HepG2 (cell line): Measurements from ENCODE around the gene KANSL3. TPM values are rescaled to one million over a fixed set of nuclear protein-coding genes. Genes with fewer than 3 reads are reported as not detected.

Experiments
- CBFB ChIP-seq: sonication (generic); formaldehyde crosslinking; IDR thresholded peaks from 2 replicates; pipeline ENCODE4 v1.4.0; 2020; ENCODE audit warnings: missing genetic modification reagents
- CBX5 ChIP-seq: sonication (generic); formaldehyde crosslinking; IDR thresholded peaks from 2 replicates; pipeline ENCODE4 v1.4.0; 2020; ENCODE audit warnings: missing genetic modification reagents, borderline replicate concordance
- GATA4 ChIP-seq: sonication (generic); IDR thresholded peaks from 2 replicates; pipeline ENCODE4 v1.6.1; 2016; ENCODE audit warnings: antibody characterized with exemption, low read depth, borderline replicate concordance
- IKZF1 ChIP-seq: fragments of 450-650 bp; IDR thresholded peaks from 2 replicates; pipeline ENCODE4 v1.7.1; 2016
- KDM1A ChIP-seq: IDR thresholded peaks from 2 replicates; pipeline ENCODE4 v1.6.1; 2016; ENCODE audit warnings: missing compliant biosample characterization
- MYC ChIP-seq: sonication (generic); formaldehyde crosslinking; IDR thresholded peaks from 2 replicates; pipeline ENCODE4 v1.9.0; 2021; ENCODE audit warnings: missing genetic modification reagents, borderline replicate concordance
- NFIC ChIP-seq: IDR thresholded peaks from 2 replicates; pipeline ENCODE4 v1.6.1; 2012; ENCODE audit warnings: mild to moderate bottlenecking, low read length, inconsistent platforms
- PCBP1 ChIP-seq: fragments of 200-400 bp; formaldehyde crosslinking; IDR thresholded peaks from 2 replicates; pipeline ENCODE4 v1.6.1; 2017; ENCODE audit warnings: mild to moderate bottlenecking, low read depth, low read length, borderline replicate concordance
- PCBP2 ChIP-seq: fragments of 200-400 bp; formaldehyde crosslinking; optimal IDR thresholded peaks from 2 replicates; pipeline ENCODE3; 2018; ENCODE audit warnings: low read length, low read depth; ENCODE audit not compliant: poor library complexity, severe bottlenecking
- POGZ ChIP-seq: sonication (generic); formaldehyde crosslinking; IDR thresholded peaks from 2 replicates; pipeline ENCODE4 v1.4.0; 2020; ENCODE audit warnings: mild to moderate bottlenecking, missing genetic modification reagents
- SAP130 ChIP-seq: IDR thresholded peaks from 2 replicates; pipeline ENCODE4 v1.6.1; 2016; ENCODE audit warnings: low read depth
- TP53 ChIP-seq: sonication (generic); formaldehyde crosslinking; conservative IDR thresholded peaks from 2 replicates; pipeline ENCODE4 v1.4.0; 2020; ENCODE audit warnings: missing genetic modification reagents
- U2AF1 ChIP-seq: fragments of 200-400 bp; formaldehyde crosslinking; optimal IDR thresholded peaks from 2 replicates; pipeline ENCODE3; 2017; ENCODE audit warnings: mild to moderate bottlenecking, low read depth, low read length
- ZNF253 ChIP-seq: sonication (generic); formaldehyde crosslinking; IDR thresholded peaks from 2 replicates; pipeline ENCODE4 v1.8.0; 2022; ENCODE audit warnings: mild to moderate bottlenecking, missing genetic modification reagents, borderline replicate concordance
- ZNF326 ChIP-seq: sonication (generic); formaldehyde crosslinking; IDR thresholded peaks from 2 replicates; pipeline ENCODE4 v1.4.0; 2020; ENCODE audit warnings: missing genetic modification reagents, borderline replicate concordance
- ZNF350 ChIP-seq: sonication (generic); formaldehyde crosslinking; IDR thresholded peaks from 2 replicates; pipeline ENCODE4 v1.4.0; 2020; ENCODE audit warnings: mild to moderate bottlenecking, low read depth, missing genetic modification reagents, borderline replicate concordance
- ZSCAN29 ChIP-seq: sonication (generic); formaldehyde crosslinking; conservative IDR thresholded peaks from 2 replicates; pipeline ENCODE4 v1.4.0; 2020; ENCODE audit warnings: mild to moderate bottlenecking, missing genetic modification reagents
- polyA plus RNA-seq, 8 experiments: library from polyadenylated mRNA; depleted of rRNA in 3 of 8; stranded (reverse) in 7 of 8; unstranded in 1 of 8; fragments of >200 nt; fragmentation: Illumina TruSeq in 4 of 8; extraction: Trizol in 4 of 8; gene quantifications; 2 replicates each; pipeline versions ENCODE4 v1.2.1 to v1.2.3, GENCODE V29; 2011 to 2016; ENCODE audit warnings: low read depth in 4 of 8, missing spikeins in 1 of 8, mixed read lengths in 1 of 8; ENCODE audit not compliant: insufficient read depth in 1 of 8
- total RNA-seq, 5 experiments: library from RNA; depleted of rRNA; stranded (reverse); fragments of >200 nt; fragmentation: Illumina TruSeq; extraction: Trizol; gene quantifications; 2 replicates each; pipeline ENCODE4 v1.2.3, GENCODE V29; 2016; ENCODE audit warnings: low read depth in 1 of 5
- TF ChIP-seq, protein P1 (sequence below): sonication (generic); formaldehyde crosslinking; IDR thresholded peaks from 2 replicates; pipeline ENCODE4 v1.5.1; 2020; ENCODE audit warnings: missing genetic modification reagents, mild to moderate bottlenecking, borderline replicate concordance
- TF ChIP-seq, protein P2 (sequence below): sonication (generic); formaldehyde crosslinking; IDR thresholded peaks from 2 replicates; pipeline ENCODE4 v1.4.0; 2020; ENCODE audit warnings: mild to moderate bottlenecking, missing genetic modification reagents
- TF ChIP-seq, protein P3 (sequence below): sonication (generic); formaldehyde crosslinking; IDR thresholded peaks from 2 replicates; pipeline ENCODE4 v1.4.0; 2020; ENCODE audit warnings: missing genetic modification reagents, borderline replicate concordance
- TF ChIP-seq, protein P4 (sequence below): sonication (generic); formaldehyde crosslinking; IDR thresholded peaks from 2 replicates; pipeline ENCODE4 v1.8.0; 2023; ENCODE audit warnings: mild to moderate bottlenecking, missing genetic modification reagents

KANSL3 gene
- total and polyA plus RNA-seq, 2 of the 13 experiments (the other 11 are each of a cell fraction or from before 2014, with no cell fraction given): 20.8 to 37.3 TPM

DNA sequence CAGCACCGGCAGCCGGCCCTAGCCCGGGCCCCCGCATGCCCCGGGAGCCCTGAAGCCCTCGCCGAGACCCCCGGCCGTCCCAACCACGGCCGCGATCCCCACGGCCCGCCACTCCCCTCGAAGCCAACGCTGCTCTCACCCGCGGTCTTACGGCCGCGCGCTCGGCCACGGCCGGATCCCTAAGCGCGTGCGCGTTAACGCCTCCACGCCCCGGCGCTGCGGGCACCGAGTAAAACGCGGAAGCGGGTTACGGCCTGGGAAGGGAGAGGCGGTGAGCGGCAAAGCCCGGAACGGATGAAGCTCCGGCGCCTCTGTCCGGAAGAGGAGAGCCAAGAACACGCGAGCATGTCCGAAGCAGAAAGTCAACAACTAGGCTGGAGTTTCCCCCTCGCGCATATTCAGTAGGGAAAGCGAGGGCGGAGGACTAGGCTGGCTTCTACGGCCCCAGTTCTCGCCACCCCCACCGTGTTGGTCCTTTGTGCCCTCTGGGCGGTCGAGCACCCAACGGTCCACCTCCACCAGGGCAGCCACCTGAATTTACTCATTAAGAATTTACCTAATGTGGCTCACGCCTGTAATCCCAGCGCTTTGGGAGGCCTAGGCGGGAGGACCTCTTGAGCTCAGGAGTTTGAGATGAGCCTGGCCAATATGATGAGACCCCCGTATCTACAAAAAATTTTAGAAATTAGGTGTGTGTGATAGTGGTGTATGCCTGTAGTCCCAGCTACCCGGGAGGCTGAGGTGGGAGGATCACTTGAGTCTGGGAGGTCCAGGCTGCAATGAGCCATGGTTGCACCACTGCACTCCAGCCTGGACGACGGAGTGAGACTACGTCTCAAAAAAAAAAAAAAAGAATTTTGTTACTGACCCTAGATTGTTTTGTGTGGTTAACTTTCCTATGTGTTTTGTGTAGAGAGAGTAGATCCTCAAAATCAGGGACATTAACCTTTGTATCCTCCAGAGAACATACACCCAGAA, at the start of gene KANSL3 (continued):
- TF ChIP-seq, protein P1, sequence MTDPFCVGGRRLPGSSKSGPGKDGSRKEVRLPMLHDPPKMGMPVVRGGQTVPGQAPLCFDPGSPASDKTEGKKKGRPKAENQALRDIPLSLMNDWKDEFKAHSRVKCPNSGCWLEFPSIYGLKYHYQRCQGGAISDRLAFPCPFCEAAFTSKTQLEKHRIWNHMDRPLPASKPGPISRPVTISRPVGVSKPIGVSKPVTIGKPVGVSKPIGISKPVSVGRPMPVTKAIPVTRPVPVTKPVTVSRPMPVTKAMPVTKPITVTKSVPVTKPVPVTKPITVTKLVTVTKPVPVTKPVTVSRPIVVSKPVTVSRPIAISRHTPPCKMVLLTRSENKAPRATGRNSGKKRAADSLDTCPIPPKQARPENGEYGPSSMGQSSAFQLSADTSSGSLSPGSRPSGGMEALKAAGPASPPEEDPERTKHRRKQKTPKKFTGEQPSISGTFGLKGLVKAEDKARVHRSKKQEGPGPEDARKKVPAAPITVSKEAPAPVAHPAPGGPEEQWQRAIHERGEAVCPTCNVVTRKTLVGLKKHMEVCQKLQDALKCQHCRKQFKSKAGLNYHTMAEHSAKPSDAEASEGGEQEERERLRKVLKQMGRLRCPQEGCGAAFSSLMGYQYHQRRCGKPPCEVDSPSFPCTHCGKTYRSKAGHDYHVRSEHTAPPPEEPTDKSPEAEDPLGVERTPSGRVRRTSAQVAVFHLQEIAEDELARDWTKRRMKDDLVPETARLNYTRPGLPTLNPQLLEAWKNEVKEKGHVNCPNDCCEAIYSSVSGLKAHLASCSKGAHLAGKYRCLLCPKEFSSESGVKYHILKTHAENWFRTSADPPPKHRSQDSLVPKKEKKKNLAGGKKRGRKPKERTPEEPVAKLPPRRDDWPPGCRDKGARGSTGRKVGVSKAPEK (CRISPR knock-in tag): peak; percentile 99
- TF ChIP-seq ZNF326 (0 out of 2 replicates have a peak, but pooled peaks have one; percentile 60), NFIC (no peak), U2AF1 (peak; percentile 99), TP53 (CRISPR knock-in tag) (peak; percentile 87), ZSCAN29 (no peak; the same call in 1 of the 2 replicates), POGZ (peak; percentile 98), IKZF1 (no peak), SAP130 (CRISPR knock-in tag) (peak; percentile 95), PCBP1 (peak; percentile 98), CBFB (CRISPR knock-in tag) (peak; percentile 98), ZNF253 (CRISPR knock-in tag) (no peak), PCBP2 (peak; percentile 29), GATA4 (peak; percentile 79), KDM1A (peak; percentile 85; the same call in 1 of the 2 replicates), CBX5 (CRISPR knock-in tag) (peak; percentile 98), ZNF350 (CRISPR knock-in tag) (peak; percentile 99), MYC (CRISPR knock-in tag) (peak; percentile 99)
- TF ChIP-seq, protein P2, sequence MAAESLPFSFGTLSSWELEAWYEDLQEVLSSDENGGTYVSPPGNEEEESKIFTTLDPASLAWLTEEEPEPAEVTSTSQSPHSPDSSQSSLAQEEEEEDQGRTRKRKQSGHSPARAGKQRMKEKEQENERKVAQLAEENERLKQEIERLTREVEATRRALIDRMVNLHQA (CRISPR knock-in tag): peak; percentile 89
- TF ChIP-seq, protein P3, sequence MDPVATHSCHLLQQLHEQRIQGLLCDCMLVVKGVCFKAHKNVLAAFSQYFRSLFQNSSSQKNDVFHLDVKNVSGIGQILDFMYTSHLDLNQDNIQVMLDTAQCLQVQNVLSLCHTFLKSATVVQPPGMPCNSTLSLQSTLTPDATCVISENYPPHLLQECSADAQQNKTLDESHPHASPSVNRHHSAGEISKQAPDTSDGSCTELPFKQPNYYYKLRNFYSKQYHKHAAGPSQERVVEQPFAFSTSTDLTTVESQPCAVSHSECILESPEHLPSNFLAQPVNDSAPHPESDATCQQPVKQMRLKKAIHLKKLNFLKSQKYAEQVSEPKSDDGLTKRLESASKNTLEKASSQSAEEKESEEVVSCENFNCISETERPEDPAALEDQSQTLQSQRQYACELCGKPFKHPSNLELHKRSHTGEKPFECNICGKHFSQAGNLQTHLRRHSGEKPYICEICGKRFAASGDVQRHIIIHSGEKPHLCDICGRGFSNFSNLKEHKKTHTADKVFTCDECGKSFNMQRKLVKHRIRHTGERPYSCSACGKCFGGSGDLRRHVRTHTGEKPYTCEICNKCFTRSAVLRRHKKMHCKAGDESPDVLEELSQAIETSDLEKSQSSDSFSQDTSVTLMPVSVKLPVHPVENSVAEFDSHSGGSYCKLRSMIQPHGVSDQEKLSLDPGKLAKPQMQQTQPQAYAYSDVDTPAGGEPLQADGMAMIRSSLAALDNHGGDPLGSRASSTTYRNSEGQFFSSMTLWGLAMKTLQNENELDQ (CRISPR knock-in tag): no peak
- TF ChIP-seq, protein P4, sequence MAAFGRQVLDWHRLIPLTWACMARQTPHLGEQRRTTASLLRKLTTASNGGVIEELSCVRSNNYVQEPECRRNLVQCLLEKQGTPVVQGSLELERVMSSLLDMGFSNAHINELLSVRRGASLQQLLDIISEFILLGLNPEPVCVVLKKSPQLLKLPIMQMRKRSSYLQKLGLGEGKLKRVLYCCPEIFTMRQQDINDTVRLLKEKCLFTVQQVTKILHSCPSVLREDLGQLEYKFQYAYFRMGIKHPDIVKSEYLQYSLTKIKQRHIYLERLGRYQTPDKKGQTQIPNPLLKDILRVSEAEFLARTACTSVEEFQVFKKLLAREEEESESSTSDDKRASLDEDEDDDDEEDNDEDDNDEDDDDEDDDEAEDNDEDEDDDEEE (CRISPR knock-in tag): peak; percentile 88; the same call in 1 of the 2 replicates
